ENCODE measurements around the gene MAP7D1.

DNA sequence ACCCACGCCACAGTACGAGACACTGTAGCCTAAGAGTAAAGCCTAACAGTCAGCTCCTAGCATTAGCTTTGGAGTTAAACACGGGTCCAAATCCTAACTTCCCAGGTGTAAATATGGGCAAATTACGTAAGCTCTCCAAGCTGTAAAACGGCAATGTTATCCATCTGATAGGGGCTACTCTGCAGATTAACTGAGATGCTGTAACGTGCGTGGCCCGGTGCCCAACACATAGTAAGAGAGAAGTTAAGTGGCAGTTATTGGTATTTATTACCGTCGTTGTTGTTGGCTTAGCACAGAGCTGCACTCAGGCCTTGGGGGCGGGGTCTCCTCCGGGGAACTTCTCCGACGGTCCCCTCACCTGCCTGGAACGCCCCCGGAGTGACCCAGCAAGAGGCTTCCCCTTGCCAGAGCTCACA is 7.1 kb upstream of the MAP7D1 start:
- no peak for TF ChIP-seq ARID4A (CRISPR knock-in tag; IDR thresholded peaks at IDR 0.05; ENCODE audit: borderline replicate concordance)
- TF ChIP-seq CTCF (CRISPR knock-in tag; IDR thresholded peaks at IDR 0.05): no peak
- TF ChIP-seq ZNF180 (CRISPR knock-in tag; IDR thresholded peaks at IDR 0.05; ENCODE audit: borderline replicate concordance, low read depth): no peak
- TF ChIP-seq SMAD3 (CRISPR knock-in tag; IDR thresholded peaks at IDR 0.05): no peak
- TF ChIP-seq MYC (CRISPR knock-in tag; IDR thresholded peaks at IDR 0.05; ENCODE audit: borderline replicate concordance): no peak
- no peak for TF ChIP-seq KDM6A (CRISPR knock-in tag; IDR thresholded peaks at IDR 0.05; ENCODE audit: low read depth)
- TF ChIP-seq EHMT2 (IDR thresholded peaks at IDR 0.05; ENCODE audit: borderline replicate concordance, low read depth, low read length): no peak
- TF ChIP-seq ZNF350 (CRISPR knock-in tag; IDR thresholded peaks at IDR 0.05; ENCODE audit: borderline replicate concordance, low read depth): no peak
- no peak for TF ChIP-seq MXD4 (CRISPR knock-in tag; IDR thresholded peaks at IDR 0.05)
- no peak for TF ChIP-seq PPARG (CRISPR knock-in tag; conservative IDR thresholded peaks at IDR 0.05)
- TF ChIP-seq ZNF30 (CRISPR knock-in tag; IDR thresholded peaks at IDR 0.05): no peak
